HepG2 (cell line): ENCODE results near the gene MED1. TPM values are rescaled to one million over a fixed set of nuclear protein-coding genes. Genes with fewer than 3 reads are reported as not detected.

Experiments
- AHR ChIP-seq: IDR thresholded peaks from 2 replicates; pipeline ENCODE4 v1.6.1; 2018; ENCODE audit warnings: missing genetic modification reagents, missing compliant biosample characterization
- ATRX ChIP-seq: sonication (generic); formaldehyde crosslinking; IDR thresholded peaks from 2 replicates; pipeline ENCODE4 v1.4.0; 2020; ENCODE audit warnings: missing genetic modification reagents, borderline replicate concordance
- CSRNP2 ChIP-seq: sonication (generic); formaldehyde crosslinking; conservative IDR thresholded peaks from 2 replicates; pipeline ENCODE4 v1.8.0; 2022; ENCODE audit warnings: low read depth, missing genetic modification reagents
- EZH2 ChIP-seq: conservative IDR thresholded peaks from 2 replicates; pipeline ENCODE4 v1.6.1; 2012; ENCODE audit warnings: mild to moderate bottlenecking, low read depth, low read length, moderate library complexity
- KLF6 ChIP-seq: IDR thresholded peaks from 2 replicates; pipeline ENCODE4 v1.8.0; 2016; ENCODE audit warnings: missing biosample characterization, missing genetic modification reagents
- MAFK ChIP-seq, 2 experiments: IDR thresholded peaks in 1 of 2; conservative IDR thresholded peaks in 1 of 2; 2 replicates each; pipeline ENCODE4 v1.6.1; 2011; ENCODE audit warnings: improper control_type of control experiment in 2 of 2, low read length in 2 of 2
- MEIS2 ChIP-seq: sonication (generic); formaldehyde crosslinking; IDR thresholded peaks from 2 replicates; pipeline ENCODE4 v1.9.0; 2021; ENCODE audit warnings: mild to moderate bottlenecking, missing genetic modification reagents
- NFYB ChIP-seq: sonication (generic); formaldehyde crosslinking; IDR thresholded peaks from 2 replicates; pipeline ENCODE4 v1.4.0; 2020; ENCODE audit warnings: missing genetic modification reagents
- SIN3A ChIP-seq: IDR thresholded peaks from 2 replicates; pipeline ENCODE4 v1.6.1; 2011; ENCODE audit warnings: low read depth, mild to moderate bottlenecking, control low read depth, low read length, borderline replicate concordance
- SPEN ChIP-seq: sonication (generic); formaldehyde crosslinking; IDR thresholded peaks from 2 replicates; pipeline ENCODE4 v1.5.1; 2020; ENCODE audit warnings: low read depth, mild to moderate bottlenecking, missing genetic modification reagents
- SYNCRIP ChIP-seq: fragments of 200-400 bp; formaldehyde crosslinking; IDR thresholded peaks from 2 replicates; pipeline ENCODE4 v1.6.1; 2018; ENCODE audit warnings: mild to moderate bottlenecking, low read depth, low read length; ENCODE audit not compliant: insufficient read depth
- TBL1XR1 ChIP-seq: fragments of 150-350 bp; IDR thresholded peaks from 2 replicates; pipeline ENCODE4 v1.6.1; 2014; ENCODE audit warnings: borderline replicate concordance, low read length; ENCODE audit not compliant: partially characterized antibody
- TP53 ChIP-seq: sonication (generic); formaldehyde crosslinking; conservative IDR thresholded peaks from 2 replicates; pipeline ENCODE4 v1.4.0; 2020; ENCODE audit warnings: missing genetic modification reagents
- ZNF143 ChIP-seq: sonication (generic); formaldehyde crosslinking; IDR thresholded peaks from 2 replicates; pipeline ENCODE4 v1.4.0; 2020; ENCODE audit warnings: missing genetic modification reagents
- ZNF264 ChIP-seq: sonication (generic); formaldehyde crosslinking; IDR thresholded peaks from 2 replicates; pipeline ENCODE4 v1.4.0; 2020; ENCODE audit warnings: missing genetic modification reagents
- ZNF546 ChIP-seq: sonication (generic); formaldehyde crosslinking; conservative IDR thresholded peaks from 2 replicates; pipeline ENCODE4 v1.8.1; 2023; ENCODE audit warnings: mild to moderate bottlenecking, missing genetic modification reagents
- ZNF615 ChIP-seq: sonication (generic); formaldehyde crosslinking; IDR thresholded peaks from 2 replicates; pipeline ENCODE4 v1.5.0; 2020; ENCODE audit warnings: mild to moderate bottlenecking, missing genetic modification reagents, borderline replicate concordance
- ZNF616 ChIP-seq: sonication (generic); formaldehyde crosslinking; IDR thresholded peaks from 2 replicates; pipeline ENCODE4 v1.5.0; 2020; ENCODE audit warnings: low read depth, mild to moderate bottlenecking, missing genetic modification reagents
- ZNF841 ChIP-seq: sonication (generic); formaldehyde crosslinking; IDR thresholded peaks from 2 replicates; pipeline ENCODE4 v1.8.1; 2023; ENCODE audit warnings: missing genetic modification reagents, borderline replicate concordance
- polyA plus RNA-seq, 8 experiments: library from polyadenylated mRNA; depleted of rRNA in 3 of 8; stranded (reverse) in 7 of 8; unstranded in 1 of 8; fragments of >200 nt; fragmentation: Illumina TruSeq in 4 of 8; extraction: Trizol in 4 of 8; gene quantifications; 2 replicates each; pipeline versions ENCODE4 v1.2.1 to v1.2.3, GENCODE V29; 2011 to 2016; ENCODE audit warnings: low read depth in 4 of 8, missing spikeins in 1 of 8, mixed read lengths in 1 of 8; ENCODE audit not compliant: insufficient read depth in 1 of 8
- total RNA-seq, 5 experiments: library from RNA; depleted of rRNA; stranded (reverse); fragments of >200 nt; fragmentation: Illumina TruSeq; extraction: Trizol; gene quantifications; 2 replicates each; pipeline ENCODE4 v1.2.3, GENCODE V29; 2016; ENCODE audit warnings: low read depth in 1 of 5
- TF ChIP-seq, protein P1 (sequence below): sonication (generic); formaldehyde crosslinking; IDR thresholded peaks from 2 replicates; pipeline ENCODE4 v1.9.0; 2021; ENCODE audit warnings: missing genetic modification reagents, borderline replicate concordance
- TF ChIP-seq, protein P2 (sequence below): sonication (generic); formaldehyde crosslinking; IDR thresholded peaks from 2 replicates; pipeline ENCODE4 v1.4.0; 2020; ENCODE audit warnings: missing genetic modification reagents
- TF ChIP-seq, protein P3 (sequence below): sonication (generic); formaldehyde crosslinking; conservative IDR thresholded peaks from 2 replicates; pipeline ENCODE4 v1.8.1; 2023; ENCODE audit warnings: missing genetic modification reagents
- TF ChIP-seq, protein P4 (sequence below): sonication (generic); formaldehyde crosslinking; IDR thresholded peaks from 2 replicates; pipeline ENCODE4 v1.8.1; 2023; ENCODE audit warnings: missing genetic modification reagents, mild to moderate bottlenecking, borderline replicate concordance
- TF ChIP-seq, protein P5 (sequence below): sonication (generic); formaldehyde crosslinking; IDR thresholded peaks from 2 replicates; pipeline ENCODE4 v1.9.0; 2021; ENCODE audit warnings: missing genetic modification reagents, mild to moderate bottlenecking, borderline replicate concordance

The MED1 gene
- total and polyA plus RNA-seq, 2 of the 13 experiments (the other 11 are each of a cell fraction or from before 2014, with no cell fraction given), result 37.5 to 40.1 TPM

- TF ChIP-seq CSRNP2 (CRISPR knock-in tag), result no peak; the same call in 1 of the 2 replicates
- no peak for TF ChIP-seq TBL1XR1
- TF ChIP-seq, protein P1, sequence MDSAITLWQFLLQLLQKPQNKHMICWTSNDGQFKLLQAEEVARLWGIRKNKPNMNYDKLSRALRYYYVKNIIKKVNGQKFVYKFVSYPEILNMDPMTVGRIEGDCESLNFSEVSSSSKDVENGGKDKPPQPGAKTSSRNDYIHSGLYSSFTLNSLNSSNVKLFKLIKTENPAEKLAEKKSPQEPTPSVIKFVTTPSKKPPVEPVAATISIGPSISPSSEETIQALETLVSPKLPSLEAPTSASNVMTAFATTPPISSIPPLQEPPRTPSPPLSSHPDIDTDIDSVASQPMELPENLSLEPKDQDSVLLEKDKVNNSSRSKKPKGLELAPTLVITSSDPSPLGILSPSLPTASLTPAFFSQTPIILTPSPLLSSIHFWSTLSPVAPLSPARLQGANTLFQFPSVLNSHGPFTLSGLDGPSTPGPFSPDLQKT (CRISPR knock-in tag), result no peak
- TF ChIP-seq SPEN (CRISPR knock-in tag), result no peak
- no peak for TF ChIP-seq ZNF616 (CRISPR knock-in tag)
- TF ChIP-seq MAFK (conservative IDR thresholded peaks at IDR 0.05 in 1 of 2, IDR thresholded peaks at IDR 0.05 in 1 of 2; ENCODE audit: low read length in 2 of 2), result no peak
- TF ChIP-seq TP53, result no peak
- TF ChIP-seq, protein P2, sequence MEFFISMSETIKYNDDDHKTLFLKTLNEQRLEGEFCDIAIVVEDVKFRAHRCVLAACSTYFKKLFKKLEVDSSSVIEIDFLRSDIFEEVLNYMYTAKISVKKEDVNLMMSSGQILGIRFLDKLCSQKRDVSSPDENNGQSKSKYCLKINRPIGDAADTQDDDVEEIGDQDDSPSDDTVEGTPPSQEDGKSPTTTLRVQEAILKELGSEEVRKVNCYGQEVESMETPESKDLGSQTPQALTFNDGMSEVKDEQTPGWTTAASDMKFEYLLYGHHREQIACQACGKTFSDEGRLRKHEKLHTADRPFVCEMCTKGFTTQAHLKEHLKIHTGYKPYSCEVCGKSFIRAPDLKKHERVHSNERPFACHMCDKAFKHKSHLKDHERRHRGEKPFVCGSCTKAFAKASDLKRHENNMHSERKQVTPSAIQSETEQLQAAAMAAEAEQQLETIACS (CRISPR knock-in tag), result no peak
- TF ChIP-seq AHR, result peak; percentile 69; the same call in 1 of the 2 replicates
- no peak for TF ChIP-seq EZH2
- 0 out of 2 replicates have a peak, but pooled peaks have one; percentile 65 for TF ChIP-seq KLF6 (CRISPR knock-in tag)
- TF ChIP-seq, protein P3, sequence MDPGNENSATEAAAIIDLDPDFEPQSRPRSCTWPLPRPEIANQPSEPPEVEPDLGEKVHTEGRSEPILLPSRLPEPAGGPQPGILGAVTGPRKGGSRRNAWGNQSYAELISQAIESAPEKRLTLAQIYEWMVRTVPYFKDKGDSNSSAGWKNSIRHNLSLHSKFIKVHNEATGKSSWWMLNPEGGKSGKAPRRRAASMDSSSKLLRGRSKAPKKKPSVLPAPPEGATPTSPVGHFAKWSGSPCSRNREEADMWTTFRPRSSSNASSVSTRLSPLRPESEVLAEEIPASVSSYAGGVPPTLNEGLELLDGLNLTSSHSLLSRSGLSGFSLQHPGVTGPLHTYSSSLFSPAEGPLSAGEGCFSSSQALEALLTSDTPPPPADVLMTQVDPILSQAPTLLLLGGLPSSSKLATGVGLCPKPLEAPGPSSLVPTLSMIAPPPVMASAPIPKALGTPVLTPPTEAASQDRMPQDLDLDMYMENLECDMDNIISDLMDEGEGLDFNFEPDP, result no peak
- peak; percentile 99 for TF ChIP-seq SIN3A
- TF ChIP-seq ATRX, result no peak
- TF ChIP-seq NFYB (CRISPR knock-in tag), result peak; percentile 89
- TF ChIP-seq ZNF264 (CRISPR knock-in tag), result no peak
- no peak for TF ChIP-seq ZNF615 (CRISPR knock-in tag)
- TF ChIP-seq ZNF546 (CRISPR knock-in tag), result peak; percentile 58
- TF ChIP-seq ZNF143 (CRISPR knock-in tag), result no peak
- no peak for TF ChIP-seq MEIS2
- no peak for TF ChIP-seq SYNCRIP
- TF ChIP-seq, protein P4, sequence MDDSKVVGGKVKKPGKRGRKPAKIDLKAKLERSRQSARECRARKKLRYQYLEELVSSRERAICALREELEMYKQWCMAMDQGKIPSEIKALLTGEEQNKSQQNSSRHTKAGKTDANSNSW, result no peak
- no peak for TF ChIP-seq ZNF841
- TF ChIP-seq, protein P5, sequence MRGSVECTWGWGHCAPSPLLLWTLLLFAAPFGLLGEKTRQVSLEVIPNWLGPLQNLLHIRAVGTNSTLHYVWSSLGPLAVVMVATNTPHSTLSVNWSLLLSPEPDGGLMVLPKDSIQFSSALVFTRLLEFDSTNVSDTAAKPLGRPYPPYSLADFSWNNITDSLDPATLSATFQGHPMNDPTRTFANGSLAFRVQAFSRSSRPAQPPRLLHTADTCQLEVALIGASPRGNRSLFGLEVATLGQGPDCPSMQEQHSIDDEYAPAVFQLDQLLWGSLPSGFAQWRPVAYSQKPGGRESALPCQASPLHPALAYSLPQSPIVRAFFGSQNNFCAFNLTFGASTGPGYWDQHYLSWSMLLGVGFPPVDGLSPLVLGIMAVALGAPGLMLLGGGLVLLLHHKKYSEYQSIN (CRISPR knock-in tag), result no peak
Observed at GRCh38 chr17:39402244-39402889, 48.7 kb downstream of the MED1 start (continued).
